Effector CD8-positive, alpha-beta T cell (primary cell): ENCODE data around the gene HLTF.
A peak's percentile ranks its signal among the peaks of the same experiment; 100 is the strongest.
"Not testable (repeated sequence)": the region's sequence is repeated elsewhere in the genome, so short reads cannot be mapped to it uniquely, and the experiment has no call there.

ENCODE experiments used
- DNase-seq: peaks from one replicate; lab custom pipeline; 2025; lab: John Stamatoyannopoulos, UW
- total RNA-seq, 4 experiments: gene quantifications; one replicate each; lab custom pipeline; 2026; lab: John Stamatoyannopoulos, UW

The HLTF gene, protein sequence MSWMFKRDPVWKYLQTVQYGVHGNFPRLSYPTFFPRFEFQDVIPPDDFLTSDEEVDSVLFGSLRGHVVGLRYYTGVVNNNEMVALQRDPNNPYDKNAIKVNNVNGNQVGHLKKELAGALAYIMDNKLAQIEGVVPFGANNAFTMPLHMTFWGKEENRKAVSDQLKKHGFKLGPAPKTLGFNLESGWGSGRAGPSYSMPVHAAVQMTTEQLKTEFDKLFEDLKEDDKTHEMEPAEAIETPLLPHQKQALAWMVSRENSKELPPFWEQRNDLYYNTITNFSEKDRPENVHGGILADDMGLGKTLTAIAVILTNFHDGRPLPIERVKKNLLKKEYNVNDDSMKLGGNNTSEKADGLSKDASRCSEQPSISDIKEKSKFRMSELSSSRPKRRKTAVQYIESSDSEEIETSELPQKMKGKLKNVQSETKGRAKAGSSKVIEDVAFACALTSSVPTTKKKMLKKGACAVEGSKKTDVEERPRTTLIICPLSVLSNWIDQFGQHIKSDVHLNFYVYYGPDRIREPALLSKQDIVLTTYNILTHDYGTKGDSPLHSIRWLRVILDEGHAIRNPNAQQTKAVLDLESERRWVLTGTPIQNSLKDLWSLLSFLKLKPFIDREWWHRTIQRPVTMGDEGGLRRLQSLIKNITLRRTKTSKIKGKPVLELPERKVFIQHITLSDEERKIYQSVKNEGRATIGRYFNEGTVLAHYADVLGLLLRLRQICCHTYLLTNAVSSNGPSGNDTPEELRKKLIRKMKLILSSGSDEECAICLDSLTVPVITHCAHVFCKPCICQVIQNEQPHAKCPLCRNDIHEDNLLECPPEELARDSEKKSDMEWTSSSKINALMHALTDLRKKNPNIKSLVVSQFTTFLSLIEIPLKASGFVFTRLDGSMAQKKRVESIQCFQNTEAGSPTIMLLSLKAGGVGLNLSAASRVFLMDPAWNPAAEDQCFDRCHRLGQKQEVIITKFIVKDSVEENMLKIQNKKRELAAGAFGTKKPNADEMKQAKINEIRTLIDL
- total RNA-seq = 42.8 to 71.9 (median 56.5) reads per million in 4 experiments

DNA sequence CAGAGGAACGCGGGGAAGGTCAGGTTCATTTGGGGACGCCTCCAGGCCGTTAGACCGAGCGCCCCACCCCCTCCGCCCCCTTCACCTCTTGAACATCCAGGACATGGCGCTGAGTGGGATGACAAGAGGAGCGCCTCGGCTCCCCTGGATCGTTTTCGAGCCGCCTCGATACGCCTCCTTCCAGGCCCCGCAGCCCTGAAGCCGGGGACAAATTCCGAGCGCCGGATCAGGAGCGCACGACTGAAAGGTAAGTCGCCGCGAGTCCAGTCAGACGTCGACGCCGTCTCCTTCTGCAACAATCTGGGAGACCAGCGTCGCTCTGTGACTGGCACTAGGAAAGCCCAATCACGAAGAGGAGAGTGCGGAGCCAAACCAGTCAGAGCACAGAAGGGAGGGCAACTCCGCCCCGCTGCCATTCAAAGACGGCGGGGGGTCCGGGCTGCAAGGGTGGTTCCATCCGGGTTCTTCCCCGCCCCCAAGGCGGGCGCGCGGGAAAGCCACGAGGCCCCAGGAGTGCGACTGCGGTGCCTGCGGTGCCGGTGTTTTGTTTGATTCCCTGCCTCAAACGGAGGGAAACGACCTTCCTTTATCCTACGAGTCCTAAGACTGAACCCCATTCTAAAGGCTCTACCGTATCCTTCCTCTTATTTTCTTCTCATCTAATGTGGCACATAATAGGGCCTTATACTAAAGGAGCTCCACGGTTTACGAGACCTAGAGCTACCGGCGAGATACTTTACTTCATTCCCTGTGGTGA lies at the start of gene HLTF:
TSS of gene HLTF (minus strand) at position 302 of the 757 bp plus-strand sequence. CDS start at position 105, 197 bp downstream.
- peak; percentile 90 for DNase-seq

DNA sequence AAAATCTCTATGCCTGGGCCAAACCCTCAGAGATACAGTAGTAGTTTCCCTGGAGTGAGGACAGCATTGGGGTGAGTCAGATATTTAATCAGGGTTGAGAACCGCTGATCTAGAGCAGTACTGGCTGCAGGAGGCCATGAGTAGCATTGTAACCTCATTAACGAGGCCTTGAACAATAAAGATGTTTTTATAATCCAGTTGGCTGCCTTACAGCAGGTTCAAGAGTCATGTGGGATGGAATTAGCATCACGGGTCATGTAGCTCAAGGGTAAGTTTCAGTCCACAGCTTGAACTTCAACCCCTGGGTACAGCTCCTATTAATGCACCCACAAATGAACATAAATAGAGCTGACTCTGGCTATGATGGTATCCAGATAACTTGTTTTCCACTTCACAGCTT lies 48.2 kb upstream of the HLTF start:
- DNase-seq = no peak

DNA sequence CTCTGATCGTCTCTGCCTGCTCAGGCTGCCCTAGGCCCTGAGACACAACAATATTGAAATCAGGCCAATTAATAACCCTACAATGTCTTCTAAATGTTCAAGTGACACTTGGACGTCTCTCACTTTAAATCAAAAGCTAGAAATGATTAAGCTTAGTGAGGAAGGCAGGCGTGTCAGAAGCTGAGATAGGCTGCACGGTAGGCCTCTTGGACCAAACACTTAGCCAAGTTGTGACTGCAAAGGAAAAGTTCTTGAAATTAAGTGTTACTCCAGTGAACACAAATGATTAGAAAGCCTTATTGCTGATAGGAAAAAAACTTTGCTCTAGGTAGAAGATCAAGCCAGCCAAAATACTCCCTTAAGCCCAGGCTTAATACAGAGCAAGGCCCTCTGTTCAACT lies 45.3 kb upstream of the HLTF start:
- no peak for DNase-seq

DNA sequence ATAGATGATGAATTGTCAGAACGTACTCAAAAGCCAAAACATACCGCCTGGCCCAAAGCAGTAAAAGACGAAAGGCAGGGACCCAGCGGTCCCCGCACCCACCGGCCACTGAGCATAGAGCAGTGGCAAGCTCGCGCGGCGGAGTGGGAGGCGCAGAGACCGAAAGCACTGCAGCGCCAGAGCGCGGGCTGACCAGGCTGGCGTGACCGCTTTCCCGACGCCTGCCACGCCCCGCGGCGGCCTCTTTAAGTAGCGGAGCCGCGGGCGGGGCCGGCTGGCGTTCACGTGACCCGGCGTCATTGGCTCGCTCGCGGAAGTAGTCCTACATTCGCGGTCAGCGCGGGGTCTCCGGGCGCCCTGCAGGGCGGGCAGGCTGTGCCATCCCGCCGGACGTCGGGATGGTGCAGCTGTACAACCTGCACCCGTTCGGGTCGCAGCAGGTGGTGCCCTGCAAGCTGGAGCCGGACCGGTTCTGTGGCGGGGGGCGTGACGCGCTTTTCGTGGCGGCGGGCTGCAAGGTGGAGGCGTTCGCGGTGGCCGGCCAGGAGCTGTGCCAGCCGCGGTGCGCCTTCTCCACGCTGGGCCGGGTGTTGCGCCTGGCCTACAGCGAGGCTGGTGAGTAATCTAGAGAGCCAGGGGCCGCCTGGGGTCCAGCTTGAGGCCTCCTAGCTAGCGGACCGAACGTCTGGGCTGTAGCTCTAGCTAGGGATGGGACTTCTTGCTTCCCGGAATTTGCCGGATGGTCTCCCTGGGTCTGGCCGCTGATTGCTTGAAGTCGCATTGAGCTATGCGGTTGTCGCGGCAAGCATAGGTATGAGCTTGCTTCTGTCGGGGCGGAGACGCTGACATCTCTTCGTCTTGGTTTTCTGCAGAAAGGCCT lies 43.2 kb upstream of the HLTF start, which contains the start of gene HPS3:
TSS of gene HPS3 (plus strand) at position 313 of the 880 bp plus-strand sequence. CDS start at position 399, 86 bp downstream.
- DNase-seq = peak; percentile 72

DNA sequence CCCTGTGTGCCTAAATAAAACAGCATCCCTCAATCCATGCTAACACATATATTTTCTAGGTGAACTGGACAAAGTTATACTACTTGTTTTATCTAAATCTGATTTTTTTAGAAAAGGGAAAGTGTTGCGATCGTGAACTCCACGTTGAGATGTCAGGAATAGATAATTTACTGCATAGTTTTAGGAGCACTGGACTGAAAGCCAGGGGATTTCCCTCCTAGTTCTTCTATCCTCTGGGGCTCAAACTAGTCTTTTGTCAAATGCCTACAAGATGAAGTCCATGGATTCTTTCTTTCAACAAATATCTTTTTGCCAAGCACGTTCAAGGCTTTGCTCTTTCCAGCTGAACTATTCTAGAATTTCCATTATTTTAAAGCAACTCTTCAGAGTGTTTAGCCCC lies 42.5 kb upstream of the HLTF start:
- DNase-seq = no peak

DNA sequence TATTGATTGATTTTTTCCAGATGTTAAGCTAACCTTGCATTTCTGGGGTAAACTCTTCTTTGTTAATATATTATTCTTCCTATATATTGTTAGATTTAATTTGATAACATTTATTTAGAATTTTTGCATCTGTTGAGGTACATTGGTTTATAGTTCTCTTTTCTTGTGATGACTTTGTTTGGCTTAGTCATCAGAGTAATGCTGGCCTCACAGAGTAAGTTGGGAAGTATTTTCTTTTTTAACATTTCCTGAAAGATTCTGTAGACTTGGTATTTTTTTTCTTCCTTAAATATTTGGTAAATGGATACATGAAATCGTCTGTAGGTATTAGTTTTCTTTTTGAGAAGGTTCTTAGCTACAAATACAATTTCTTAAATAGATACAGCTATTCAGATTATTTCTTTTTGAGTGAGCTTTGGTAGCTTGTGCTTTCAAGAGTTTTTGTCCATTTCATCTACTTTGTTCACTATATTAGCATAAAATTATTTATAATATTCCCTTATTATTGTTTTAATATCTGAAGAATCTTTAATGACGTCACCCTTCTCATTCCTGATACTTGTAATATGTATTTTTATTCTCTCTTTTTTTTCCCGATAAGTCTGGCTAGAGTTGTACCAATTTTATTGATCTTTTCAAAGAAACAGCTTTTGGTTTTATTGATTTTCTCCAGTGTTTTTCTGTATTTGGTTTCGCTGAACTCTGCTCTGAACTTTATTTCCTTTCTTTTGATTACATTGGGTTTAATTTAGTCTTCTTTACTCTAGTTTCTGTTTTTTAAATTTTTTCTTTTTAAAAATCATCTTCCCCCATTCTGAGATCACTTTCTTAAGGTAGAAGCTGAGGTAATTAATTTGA lies 36.6 kb upstream of the HLTF start:
- DNase-seq = no peak

DNA sequence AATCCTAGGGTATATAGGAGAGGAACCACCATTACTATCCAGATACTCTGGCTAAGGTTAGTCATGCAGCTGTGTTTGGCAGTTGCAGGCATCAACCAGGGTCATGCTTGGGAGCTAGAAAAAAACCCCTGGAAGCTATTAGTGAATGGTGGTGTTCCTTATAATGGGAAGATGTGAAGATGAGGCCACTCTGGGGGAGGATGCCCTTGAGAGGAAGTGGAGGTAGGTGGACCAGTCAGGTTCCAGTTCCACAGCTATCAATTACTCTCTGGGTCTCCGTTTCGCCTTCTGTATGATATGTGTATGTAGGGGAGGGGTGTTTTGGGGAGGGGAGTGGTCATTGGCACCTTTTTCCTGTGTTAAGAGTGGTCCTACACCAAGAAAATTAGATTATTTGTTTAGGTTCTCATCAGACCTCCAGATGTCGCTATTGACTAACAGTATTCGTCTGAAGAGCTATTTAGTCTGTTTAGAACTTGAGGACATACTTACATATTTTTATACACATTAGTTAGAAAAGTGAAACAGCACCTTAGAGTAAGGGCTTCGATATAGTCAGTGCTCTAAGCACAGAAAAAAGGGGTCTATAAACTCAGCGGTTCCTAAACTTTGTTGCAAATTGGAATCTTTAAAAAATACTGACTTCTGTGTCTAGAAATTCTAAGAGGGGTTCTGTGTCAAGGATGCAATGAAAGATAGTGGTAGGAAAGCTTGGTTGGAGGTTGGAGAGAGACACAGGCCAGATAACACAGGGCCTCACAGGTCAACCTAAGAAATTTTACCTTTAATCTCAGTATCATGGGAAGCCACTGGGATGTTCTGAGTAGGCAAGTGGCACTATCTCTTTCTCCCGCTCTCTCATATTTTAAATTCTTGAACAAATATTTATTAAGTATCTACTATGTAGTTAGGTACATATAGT lies 34.0 kb upstream of the HLTF start:
- no peak for DNase-seq

DNA sequence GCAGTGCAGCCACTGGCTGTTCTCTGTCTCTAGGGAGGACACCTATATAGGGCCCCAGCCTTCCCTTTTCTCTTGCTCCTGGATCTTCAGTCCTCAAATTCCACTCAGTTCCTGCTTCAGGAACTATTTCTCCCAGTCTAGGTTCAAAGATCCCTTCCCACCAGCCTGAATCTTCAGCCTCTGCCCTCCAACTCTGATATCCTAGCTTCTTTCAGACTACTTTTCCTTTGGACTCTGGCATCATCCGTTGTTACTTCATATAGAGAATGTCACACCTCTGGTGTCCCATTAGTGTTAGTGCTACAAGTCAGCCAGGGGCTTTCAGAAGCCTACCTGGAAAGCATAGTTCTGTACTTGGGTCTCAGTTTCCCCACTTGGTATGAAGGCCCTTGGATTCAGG lies 33.1 kb upstream of the HLTF start:
- DNase-seq = no peak

DNA sequence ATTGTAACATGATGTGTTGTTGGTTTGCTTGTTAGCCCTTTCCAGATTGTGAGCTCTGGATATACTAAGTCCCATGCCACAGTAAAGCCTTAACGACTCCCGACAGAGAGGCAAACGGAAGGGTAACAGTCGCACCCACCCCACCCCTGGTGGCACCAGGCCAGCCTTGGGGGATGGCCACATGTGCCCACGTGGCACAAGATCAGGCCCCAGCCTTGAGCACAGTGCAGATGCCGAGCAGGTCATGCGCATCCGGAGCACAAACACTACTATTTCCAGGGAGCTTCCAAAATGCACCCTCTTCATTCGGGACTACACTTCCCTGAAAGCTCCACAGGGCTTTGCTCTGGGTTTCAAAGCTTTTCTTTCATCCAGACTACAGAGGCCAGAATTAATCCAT lies 32.4 kb upstream of the HLTF start:
- DNase-seq = no peak

DNA sequence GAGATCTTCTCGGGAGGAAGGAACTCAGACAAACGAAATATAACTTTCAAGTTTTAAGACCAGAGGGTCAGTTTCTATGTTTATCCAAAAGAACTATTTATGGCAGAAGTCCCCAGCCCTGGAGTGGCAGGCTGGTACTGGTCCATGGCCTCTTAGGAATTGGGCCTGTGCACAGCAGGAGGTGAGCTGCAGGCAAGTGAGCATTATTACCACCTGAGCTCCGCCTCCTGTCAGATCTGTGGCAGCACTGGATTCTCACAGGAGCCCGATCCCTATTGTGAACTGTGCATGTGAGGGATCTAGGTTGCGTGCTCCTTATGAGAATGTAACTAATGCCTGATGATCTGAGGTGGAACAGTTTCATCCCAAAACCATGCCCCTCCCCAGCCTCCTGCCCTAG lies 28.8 kb upstream of the HLTF start:
- no peak for DNase-seq

DNA sequence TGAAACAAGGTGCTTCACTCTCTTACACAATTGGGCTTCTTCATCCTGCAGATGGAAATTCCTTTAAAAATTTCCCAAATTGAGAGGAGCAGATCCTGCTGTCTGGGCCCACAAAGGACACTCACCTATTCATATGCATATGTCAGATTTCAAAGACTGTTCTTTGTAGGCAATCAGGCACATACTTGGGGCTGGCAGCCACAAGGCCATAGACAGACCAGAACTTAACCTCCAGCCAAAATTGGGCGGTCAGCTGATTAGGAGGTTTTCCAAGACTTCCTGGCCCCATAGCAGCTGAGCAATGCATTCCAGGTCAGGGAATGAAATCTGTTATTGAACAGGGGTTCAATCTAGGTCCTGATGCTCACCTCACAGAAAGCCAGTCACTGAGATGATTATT lies 28.1 kb upstream of the HLTF start:
- DNase-seq = no peak

DNA sequence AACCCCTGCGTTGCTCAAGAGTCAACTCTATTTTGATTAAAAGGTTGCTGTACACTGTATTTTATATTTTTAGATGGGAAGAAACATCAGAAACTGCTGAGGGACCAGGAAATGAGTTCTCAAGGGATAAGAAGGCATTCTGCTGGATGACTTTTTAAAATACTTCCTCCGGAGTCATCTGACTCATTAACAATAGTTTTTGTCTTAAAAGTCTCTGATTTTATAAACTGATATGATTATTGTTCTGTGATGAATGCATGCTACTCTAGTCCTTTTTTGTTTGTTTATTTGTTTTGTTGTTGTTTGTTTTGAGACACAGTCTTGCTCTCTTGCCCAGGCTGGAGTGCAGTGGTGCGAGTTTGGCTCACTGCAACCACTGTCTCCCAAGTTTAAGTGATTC lies 18.2 kb upstream of the HLTF start:
- DNase-seq = no peak

DNA sequence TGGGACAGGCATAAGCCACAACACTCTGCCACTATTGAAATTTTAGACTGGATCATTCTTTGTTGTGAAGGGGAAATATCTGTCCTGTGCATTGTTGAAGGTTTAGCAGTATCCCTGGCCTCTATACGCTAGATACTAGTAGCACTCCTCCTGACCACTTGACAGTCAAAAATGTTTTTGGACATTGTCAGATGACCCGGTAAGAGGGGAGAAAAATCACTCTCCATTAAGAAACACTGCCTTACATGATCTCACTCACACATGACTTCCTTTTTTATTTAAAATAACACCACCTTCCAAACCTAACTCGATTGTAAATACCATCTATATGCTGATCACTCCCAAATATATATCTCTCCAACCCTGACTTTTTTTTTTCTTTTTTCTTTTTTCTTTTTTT lies 15.3 kb upstream of the HLTF start:
- DNase-seq = no peak

DNA sequence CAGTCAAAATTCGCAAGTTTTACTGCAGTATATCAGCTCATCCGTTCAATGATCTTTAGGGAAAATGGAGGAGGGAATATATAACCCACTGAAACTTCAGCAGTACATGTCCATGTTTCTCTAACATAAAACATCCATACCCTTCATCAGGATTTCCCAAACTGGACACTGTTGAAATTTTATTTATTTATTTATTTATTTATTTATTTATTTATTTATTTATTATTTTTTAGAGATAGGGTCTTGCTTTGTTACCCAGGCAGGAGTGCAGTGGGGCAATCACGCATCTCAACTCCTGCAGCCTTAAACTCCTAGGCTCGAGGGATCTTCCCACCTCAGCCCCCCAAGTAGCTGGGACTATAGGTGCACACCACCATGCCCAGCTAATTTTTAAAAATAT lies 14.8 kb upstream of the HLTF start:
- DNase-seq = no peak

DNA sequence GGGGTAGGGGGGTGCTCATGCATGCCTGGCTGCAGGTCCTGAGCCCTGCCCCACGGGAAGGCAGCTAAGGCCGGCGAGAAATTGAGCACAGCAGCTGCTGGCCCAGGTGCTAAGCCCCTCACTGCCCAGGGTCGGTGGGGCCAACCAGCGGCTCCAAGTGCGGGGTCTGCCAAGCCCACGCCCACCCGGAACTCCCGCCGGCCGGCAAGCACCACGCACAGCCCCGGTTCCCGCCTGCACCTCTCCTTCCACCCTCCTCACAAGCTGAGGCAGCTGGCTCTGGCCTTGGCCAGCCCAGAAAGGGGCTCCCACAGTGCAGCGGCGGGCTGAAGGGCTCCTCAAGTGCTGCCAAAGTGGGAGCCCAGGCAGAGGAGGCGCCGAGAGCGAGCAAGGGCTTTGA lies 11.7 kb upstream of the HLTF start:
- not testable (repeated sequence) for DNase-seq

DNA sequence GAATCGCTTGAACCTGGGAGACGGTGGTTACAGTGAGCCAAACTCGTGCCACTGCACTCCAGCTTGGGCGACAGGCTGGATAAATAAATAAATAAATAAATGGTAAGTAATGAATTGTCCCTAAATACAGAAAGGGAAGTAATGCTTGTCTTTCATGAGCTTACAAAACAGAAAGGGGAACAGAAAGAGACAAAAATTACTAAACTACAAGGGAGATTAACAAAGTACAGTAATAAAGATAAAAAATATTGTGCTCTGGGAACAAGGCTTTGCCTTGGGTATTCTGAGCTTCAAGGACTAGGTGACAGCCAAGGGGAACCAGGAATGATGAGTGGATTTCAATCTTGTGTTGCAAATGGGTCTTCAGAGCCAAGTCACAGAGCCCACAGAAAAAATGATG lies 9.2 kb upstream of the HLTF start:
- DNase-seq = no peak

DNA sequence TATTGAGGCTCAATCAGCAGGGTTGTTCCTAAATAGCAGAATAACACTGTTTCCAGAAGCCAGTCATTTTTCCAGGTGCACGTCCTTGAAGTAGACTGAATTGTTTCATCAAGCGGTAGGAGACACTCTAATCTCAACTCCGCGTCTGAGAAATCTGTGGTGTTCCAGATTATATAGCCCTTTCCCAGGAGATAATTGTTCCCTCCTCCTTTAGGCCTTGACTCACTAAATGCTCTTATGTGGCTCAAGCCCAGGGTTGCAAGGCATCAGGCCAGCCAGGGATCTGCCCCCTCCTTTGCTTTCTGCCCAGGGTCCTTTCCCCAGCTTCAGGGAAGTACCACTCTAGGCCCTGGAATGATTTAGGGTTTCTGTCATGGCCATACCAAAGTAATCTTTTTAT lies 5.7 kb upstream of the HLTF start:
- DNase-seq = no peak

DNA sequence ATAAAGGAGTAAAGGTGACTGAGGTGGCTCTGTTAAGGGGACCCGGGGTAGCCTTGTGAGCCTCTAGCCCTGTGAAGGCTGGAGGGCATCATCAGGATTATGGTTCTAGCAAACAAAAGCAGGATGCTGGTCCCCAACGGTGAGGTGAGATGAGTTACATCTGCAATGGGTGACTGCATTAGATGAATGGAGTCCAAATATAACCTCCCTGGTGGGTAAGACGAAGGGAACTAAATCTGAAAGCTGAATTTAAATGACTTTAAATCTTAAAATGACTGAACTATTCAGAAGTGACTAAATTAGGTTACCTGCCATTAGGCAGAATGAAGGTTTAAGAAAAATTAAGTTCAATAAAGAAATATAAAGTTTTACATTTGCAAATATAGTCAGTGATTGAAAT lies 4.6 kb upstream of the HLTF start:
- DNase-seq = no peak

DNA sequence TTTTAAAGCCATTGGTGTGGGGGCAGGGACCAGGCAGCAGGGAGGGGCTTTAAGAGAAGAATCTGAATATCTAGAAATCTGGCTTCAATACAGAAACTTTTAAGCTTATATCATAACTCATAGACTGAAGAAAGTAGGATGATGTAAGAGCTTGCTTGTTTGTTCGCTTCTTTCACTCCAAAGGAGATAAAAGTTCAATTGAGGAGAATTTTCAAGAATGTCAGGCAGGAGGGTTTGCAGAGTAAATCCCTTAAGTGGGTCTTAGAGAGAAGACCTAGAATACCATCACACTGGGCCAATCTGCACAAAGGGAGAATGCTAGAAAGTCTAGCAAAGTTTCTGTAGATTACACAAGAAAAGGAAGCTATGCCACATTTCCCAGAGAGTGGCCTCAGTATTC lies 4.1 kb upstream of the HLTF start:
- no peak for DNase-seq
